GM12875 (cell line): Measurements from ENCODE around the gene CPN1.

Experiments
- H3K4me3 ChIP-seq: one replicate; pipeline ENCODE4 v1.5.1; 2011; ENCODE audit warnings: low read depth, low read length, control low read depth
- TF ChIP-seq, protein P1 (sequence below): IDR thresholded peaks from 2 replicates; pipeline ENCODE4 v1.5.1; 2011; ENCODE audit warnings: low read depth, mild to moderate bottlenecking, control low read depth, inconsistent platforms, low read length, moderate library complexity, borderline replicate concordance; ENCODE audit not compliant: insufficient read depth

The CPN1 gene

DNA sequence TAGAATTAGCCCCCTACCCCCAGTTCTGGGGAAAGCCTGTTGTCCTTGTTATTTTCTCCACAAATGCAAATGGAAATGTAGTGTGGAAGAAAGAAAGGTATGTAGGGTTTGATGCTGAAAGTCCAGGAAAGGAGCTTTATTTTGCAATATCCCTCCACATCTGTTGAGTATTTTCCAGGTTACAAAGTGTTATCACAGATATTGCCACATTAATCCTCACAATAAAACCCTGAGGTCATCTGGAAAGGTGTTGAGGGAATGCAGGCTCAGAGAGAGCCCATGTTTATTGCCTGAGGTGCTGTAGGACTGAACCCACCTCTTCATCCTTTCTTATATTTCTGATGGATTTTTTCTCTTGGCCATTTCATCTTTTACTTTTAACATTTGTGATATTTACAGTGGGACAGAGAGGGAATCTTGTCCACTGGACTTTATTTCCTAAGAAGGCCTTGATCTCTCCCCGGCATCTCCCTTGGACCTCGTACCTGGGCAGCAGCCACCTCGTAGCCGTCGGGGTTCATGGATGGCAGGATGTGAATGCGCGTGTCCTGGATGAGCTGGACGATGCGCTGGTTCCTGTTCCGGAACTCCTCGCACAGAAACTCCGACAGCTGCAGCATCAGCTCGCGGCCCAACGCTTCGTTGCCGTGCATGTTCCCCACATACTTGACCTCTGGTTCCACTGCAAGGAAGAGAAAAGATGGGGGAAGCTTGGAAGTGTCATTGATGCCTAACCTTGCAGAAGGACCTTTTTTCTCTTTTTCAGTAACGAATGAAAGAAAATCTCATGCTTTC lies 6.0 kb downstream of the CPN1 start:
- no peak overlapping the region for H3K4me3 ChIP-seq
- TF ChIP-seq, protein P1, sequence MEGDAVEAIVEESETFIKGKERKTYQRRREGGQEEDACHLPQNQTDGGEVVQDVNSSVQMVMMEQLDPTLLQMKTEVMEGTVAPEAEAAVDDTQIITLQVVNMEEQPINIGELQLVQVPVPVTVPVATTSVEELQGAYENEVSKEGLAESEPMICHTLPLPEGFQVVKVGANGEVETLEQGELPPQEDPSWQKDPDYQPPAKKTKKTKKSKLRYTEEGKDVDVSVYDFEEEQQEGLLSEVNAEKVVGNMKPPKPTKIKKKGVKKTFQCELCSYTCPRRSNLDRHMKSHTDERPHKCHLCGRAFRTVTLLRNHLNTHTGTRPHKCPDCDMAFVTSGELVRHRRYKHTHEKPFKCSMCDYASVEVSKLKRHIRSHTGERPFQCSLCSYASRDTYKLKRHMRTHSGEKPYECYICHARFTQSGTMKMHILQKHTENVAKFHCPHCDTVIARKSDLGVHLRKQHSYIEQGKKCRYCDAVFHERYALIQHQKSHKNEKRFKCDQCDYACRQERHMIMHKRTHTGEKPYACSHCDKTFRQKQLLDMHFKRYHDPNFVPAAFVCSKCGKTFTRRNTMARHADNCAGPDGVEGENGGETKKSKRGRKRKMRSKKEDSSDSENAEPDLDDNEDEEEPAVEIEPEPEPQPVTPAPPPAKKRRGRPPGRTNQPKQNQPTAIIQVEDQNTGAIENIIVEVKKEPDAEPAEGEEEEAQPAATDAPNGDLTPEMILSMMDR, result no peak

DNA sequence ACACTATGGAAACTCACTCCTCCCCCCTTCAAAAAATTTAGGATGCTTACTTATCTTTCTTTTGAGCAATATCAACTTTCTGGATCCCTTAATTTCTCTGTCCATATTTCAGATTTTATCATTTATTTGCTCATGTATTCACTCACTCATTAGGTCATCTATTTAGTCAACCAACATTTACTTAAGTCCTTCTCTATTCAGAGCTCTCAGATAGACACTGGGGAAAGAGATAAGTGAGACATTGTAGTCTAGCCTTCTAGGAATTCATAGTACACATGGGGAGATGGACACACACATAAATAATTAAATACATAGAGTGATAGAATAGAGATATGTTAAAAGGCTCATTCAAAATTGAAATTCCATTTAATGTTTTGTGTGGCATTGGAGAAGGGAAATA lies 9.2 kb downstream of the CPN1 start:
- TF ChIP-seq, protein P1, result no peak
- no peak overlapping the region for H3K4me3 ChIP-seq

DNA sequence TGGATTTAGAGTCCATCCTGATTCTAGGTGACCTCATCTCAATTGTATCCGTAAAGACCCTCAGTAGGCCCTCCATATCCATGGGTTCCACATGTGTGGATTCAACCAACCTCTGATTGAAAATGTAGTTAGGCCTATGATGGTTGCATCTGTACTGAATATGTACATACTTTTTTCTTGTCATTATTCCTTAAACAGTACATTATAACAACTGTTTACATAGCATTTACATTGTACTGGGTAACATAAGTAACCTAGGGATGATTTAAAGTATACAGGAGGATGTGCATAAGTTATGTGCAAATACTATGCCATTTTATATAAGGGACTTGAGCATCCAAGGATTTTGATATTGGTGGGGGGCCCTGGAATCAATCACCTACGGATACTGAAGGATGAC lies 10.1 kb downstream of the CPN1 start:
- H3K4me3 ChIP-seq, result no peak overlapping the region
- TF ChIP-seq, protein P1, result no peak

DNA sequence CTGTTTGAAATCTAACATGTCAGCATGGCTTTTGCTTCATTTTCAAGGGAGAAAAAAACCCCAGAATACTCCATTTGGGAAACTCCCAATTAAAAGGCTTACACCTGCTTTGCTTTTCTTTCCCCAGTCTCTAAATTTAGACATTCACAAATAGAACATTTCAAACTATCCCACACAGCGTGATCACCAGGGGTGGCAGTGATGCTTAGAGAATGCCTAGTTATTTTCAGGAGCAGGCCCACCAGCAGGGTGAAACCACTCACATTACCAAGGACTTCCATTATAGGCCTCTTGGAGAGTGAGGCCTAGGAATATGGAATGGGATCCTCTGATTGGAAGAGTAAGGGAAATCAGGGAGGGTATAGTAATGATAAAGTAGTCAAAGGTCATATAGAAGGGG lies 14.2 kb downstream of the CPN1 start:
- H3K4me3 ChIP-seq, result no peak overlapping the region
- TF ChIP-seq, protein P1, result no peak

DNA sequence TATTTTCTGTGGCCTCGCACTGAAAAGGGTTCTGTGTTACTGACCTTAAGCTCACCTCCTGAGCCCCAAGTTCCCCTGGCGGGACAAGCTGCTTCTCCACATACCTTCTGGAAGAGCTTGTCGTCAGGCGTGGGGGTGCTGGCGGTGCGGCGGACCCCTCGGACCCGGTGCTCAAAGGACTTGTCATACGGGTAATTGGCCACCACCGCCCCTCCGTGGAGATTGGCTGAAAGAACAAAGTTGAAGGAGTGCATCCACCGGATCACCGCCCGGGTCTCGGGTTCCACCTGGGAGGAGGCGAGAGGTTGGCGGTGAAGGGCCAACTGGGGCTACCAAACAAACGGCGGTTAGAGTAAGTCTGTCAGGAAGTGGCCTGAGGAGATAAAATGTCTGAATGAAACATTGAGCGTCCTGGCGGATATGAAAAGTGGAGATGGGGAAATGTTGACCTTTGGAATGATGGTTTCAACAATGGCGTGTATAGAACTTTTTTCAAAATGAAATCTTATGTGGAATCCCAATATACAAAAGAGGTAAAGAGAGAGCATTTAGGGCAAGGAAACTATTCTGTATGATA lies 16.5 kb downstream of the CPN1 start:
- TF ChIP-seq, protein P1, result no peak
- H3K4me3 ChIP-seq, result no peak overlapping the region

DNA sequence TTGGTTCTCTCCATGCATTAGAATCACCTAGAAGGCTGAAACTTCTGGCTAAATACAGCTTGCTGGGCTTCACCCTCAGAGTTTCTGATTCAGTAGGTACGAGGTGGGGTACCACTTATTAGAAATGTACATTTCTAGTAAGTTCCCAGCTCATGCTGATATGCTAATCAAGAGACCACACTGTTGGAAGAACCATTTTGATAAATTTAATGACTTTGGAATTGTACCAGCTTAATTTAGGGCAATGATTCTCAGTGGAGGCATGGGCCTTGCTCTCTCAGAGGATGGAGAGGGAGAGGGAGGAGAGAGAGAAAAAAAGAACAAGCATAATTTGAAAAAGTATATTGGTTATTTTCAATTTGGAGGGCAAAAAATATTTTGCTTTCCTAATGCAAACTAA lies 20.3 kb downstream of the CPN1 start:
- TF ChIP-seq, protein P1, result no peak
- no peak overlapping the region for H3K4me3 ChIP-seq

DNA sequence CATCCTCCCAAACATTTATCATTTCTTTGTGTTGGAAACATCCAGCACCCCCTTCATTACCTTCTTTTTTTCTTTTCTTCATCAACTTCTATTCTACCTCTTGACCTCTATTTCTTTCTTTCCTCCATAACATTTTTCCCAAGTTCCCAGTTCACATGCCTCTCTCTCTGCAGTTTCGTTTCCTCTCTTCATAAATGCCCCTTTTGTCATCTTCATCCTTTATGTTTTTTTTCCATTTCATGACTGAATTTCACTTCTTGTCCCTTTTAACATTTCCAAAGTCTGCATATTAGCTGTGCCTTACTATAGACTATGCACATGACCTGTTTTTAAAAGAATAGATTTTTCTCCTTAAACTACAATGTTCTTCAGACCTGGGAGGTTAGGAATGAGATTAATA lies 23.7 kb downstream of the CPN1 start:
- no peak overlapping the region for H3K4me3 ChIP-seq
- TF ChIP-seq, protein P1, result no peak
